Measurements from ENCODE around the gene AMZ1.

Gene AMZ1

GRCh38 chr7:2709553-2710285, 21.7 kb downstream of the AMZ1 start:
- Histone ChIP-seq H3K4me3 (ENCODE audit: low read length) (peak overlapping the region; percentile 71), H3K27me3 (replicated peaks; ENCODE audit: control insufficient read depth, insufficient read depth, low read length) (no peaks in the 10 kb centered on the region), H3K9ac (ENCODE audit: low read length) (peak overlapping the region; percentile 66), H3K4me1 (ENCODE audit: control insufficient read depth, insufficient read depth, low read length) (peaks cover 8% of the 10 kb centered on the region), H3K9me3 (ENCODE audit: control insufficient read depth, low read length) (no peaks in the 10 kb centered on the region), H3K36me3 (ENCODE audit: control insufficient read depth, insufficient read depth, low read length, severe bottlenecking) (no peaks in the 10 kb centered on the region)
- DNase-seq (ENCODE audit: low read depth), result peak; percentile 51

GRCh38 chr7:2710286-2710655, 22.3 kb downstream of the AMZ1 start:
- Histone ChIP-seq H3K27me3 (replicated peaks; ENCODE audit: control insufficient read depth, insufficient read depth, low read length) (no peaks in the 10 kb centered on the region), H3K4me1 (ENCODE audit: control insufficient read depth, insufficient read depth, low read length) (peaks cover 8% of the 10 kb centered on the region)
- no peak for DNase-seq (ENCODE audit: low read depth)

DNA sequence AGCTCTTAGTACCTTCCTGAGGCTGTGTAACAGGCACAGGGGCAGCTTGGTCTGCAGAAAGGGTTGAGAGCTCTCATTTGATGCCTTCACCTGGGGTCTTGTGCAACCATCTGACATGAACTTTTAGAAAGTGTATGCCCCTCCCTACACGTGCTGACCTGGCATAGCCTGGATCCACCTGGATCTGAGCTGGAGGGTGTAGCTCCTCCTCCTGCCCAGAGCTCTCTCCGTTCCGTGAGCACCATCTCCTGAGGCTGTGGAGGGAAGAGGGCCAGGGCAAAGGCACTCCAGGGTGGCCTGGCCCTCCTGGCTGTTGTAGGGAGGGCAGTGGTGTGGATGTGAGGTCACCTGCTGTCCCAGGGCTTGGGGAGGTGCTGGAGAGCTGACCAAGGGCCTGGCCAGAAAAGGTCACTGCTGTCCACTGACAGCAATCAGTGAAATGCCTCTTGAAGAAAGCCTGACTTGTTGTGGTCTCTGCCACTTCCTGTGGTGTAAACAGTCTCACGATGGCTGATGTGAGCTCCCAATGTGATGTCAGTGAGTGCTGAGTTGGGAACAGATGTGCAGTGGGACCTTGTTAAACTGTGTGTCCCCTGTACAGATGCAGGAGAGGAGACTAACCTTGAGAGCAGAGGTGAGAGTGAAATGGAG, 23.0 kb downstream of the AMZ1 start:
- Histone ChIP-seq H3K9ac (ENCODE audit: low read length) (no peak overlapping the region), H3K36me3 (ENCODE audit: control insufficient read depth, insufficient read depth, low read length, severe bottlenecking) (no peaks in the 10 kb centered on the region), H3K4me3 (ENCODE audit: low read length) (no peak overlapping the region), H3K9me3 (ENCODE audit: control insufficient read depth, low read length) (no peaks in the 10 kb centered on the region), H3K4me1 (ENCODE audit: control insufficient read depth, insufficient read depth, low read length) (peaks cover 8% of the 10 kb centered on the region), H3K27me3 (replicated peaks; ENCODE audit: control insufficient read depth, insufficient read depth, low read length) (no peaks in the 10 kb centered on the region)
- DNase-seq (ENCODE audit: low read depth), result no peak

More at GRCh38 chr7:2710286-2710655, 22.3 kb downstream of the AMZ1 start:
- peak overlapping the region; percentile 66 for H3K9ac ChIP-seq (ENCODE audit: low read length)
- no peaks in the 10 kb centered on the region for H3K36me3 ChIP-seq (ENCODE audit: control insufficient read depth, insufficient read depth, low read length, severe bottlenecking)
- no peaks in the 10 kb centered on the region for H3K9me3 ChIP-seq (ENCODE audit: control insufficient read depth, low read length)
- H3K4me3 ChIP-seq (ENCODE audit: low read length), result peak overlapping the region; percentile 71

GRCh38 chr7:2711895-2712675, 24.1 kb downstream of the AMZ1 start:
- no peak for DNase-seq (ENCODE audit: low read depth)
- no peak overlapping the region for H3K9ac ChIP-seq (ENCODE audit: low read length)
- H3K4me3 ChIP-seq (ENCODE audit: low read length), result no peak overlapping the region
- no peaks in the 10 kb centered on the region for H3K9me3 ChIP-seq (ENCODE audit: control insufficient read depth, low read length)
- no peaks in the 10 kb centered on the region for H3K27me3 ChIP-seq (replicated peaks; ENCODE audit: control insufficient read depth, insufficient read depth, low read length)
- H3K4me1 ChIP-seq (ENCODE audit: control insufficient read depth, insufficient read depth, low read length), result peaks cover 9% of the 10 kb centered on the region
- no peaks in the 10 kb centered on the region for H3K36me3 ChIP-seq (ENCODE audit: control insufficient read depth, insufficient read depth, low read length, severe bottlenecking)

GRCh38 chr7:2713370-2713769, 25.4 kb downstream of the AMZ1 start:
- Histone ChIP-seq H3K27me3 (replicated peaks; ENCODE audit: control insufficient read depth, insufficient read depth, low read length) (no peaks in the 10 kb centered on the region), H3K4me3 (ENCODE audit: low read length) (no peak overlapping the region), H3K9me3 (ENCODE audit: control insufficient read depth, low read length) (no peaks in the 10 kb centered on the region), H3K9ac (ENCODE audit: low read length) (no peak overlapping the region), H3K36me3 (ENCODE audit: control insufficient read depth, insufficient read depth, low read length, severe bottlenecking) (peaks cover 3% of the 10 kb centered on the region), H3K4me1 (ENCODE audit: control insufficient read depth, insufficient read depth, low read length) (peaks cover 16% of the 10 kb centered on the region)
- no peak for DNase-seq (ENCODE audit: low read depth)

DNA sequence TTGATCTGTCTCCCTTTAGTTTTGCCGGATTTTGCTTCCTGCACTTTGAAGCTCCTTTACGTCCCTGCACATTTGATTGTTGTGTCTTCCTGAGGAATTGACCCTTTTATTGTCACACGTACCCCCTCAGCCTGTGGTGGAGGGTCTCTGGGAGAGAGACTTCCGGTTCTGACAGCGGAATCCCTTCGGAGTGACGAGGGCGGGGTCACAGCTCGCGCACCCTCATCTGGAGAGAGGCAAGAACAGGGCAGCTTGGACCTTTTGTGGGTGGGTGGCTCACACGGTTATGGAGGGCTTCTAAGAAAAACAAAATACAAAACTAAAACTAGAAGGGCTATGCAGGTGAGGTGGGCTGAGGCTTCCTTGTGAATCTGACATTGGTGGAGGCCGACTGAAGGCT, 26.0 kb downstream of the AMZ1 start:
- H3K27me3 ChIP-seq (replicated peaks; ENCODE audit: control insufficient read depth, insufficient read depth, low read length), result no peaks in the 10 kb centered on the region
- no peak overlapping the region for H3K9ac ChIP-seq (ENCODE audit: low read length)
- no peak for DNase-seq (ENCODE audit: low read depth)
- H3K4me3 ChIP-seq (ENCODE audit: low read length), result no peak overlapping the region
- H3K4me1 ChIP-seq (ENCODE audit: control insufficient read depth, insufficient read depth, low read length), result peaks cover 16% of the 10 kb centered on the region
- peaks cover 9% of the 10 kb centered on the region for H3K36me3 ChIP-seq (ENCODE audit: control insufficient read depth, insufficient read depth, low read length, severe bottlenecking)
- H3K9me3 ChIP-seq (ENCODE audit: control insufficient read depth, low read length), result no peaks in the 10 kb centered on the region

DNA sequence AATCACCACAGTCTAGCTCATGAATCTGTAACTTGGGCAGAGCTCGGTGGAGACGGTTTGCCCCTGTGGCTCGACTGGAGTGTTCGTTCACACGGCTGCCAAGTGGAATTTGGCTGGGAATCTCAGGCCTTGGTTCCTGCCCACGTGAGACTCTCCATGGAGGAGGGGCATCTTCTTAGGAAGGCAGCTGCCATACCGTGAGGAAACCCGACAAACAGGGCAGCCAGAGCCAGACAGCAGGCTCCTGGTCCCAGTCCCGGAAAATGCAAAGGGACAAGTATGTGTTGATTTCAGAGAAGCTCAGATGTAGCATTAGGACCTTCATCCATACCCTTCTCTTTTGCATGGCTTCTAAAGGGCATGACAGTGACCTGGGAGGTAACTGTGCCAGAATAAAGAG, 26.6 kb downstream of the AMZ1 start:
- no peak for DNase-seq (ENCODE audit: low read depth)
- H3K9me3 ChIP-seq (ENCODE audit: control insufficient read depth, low read length), result no peaks in the 10 kb centered on the region
- peaks cover 16% of the 10 kb centered on the region for H3K4me1 ChIP-seq (ENCODE audit: control insufficient read depth, insufficient read depth, low read length)
- no peak overlapping the region for H3K9ac ChIP-seq (ENCODE audit: low read length)
- H3K27me3 ChIP-seq (replicated peaks; ENCODE audit: control insufficient read depth, insufficient read depth, low read length), result no peaks in the 10 kb centered on the region
- H3K36me3 ChIP-seq (ENCODE audit: control insufficient read depth, insufficient read depth, low read length, severe bottlenecking), result peaks cover 13% of the 10 kb centered on the region
- no peak overlapping the region for H3K4me3 ChIP-seq (ENCODE audit: low read length)

DNA sequence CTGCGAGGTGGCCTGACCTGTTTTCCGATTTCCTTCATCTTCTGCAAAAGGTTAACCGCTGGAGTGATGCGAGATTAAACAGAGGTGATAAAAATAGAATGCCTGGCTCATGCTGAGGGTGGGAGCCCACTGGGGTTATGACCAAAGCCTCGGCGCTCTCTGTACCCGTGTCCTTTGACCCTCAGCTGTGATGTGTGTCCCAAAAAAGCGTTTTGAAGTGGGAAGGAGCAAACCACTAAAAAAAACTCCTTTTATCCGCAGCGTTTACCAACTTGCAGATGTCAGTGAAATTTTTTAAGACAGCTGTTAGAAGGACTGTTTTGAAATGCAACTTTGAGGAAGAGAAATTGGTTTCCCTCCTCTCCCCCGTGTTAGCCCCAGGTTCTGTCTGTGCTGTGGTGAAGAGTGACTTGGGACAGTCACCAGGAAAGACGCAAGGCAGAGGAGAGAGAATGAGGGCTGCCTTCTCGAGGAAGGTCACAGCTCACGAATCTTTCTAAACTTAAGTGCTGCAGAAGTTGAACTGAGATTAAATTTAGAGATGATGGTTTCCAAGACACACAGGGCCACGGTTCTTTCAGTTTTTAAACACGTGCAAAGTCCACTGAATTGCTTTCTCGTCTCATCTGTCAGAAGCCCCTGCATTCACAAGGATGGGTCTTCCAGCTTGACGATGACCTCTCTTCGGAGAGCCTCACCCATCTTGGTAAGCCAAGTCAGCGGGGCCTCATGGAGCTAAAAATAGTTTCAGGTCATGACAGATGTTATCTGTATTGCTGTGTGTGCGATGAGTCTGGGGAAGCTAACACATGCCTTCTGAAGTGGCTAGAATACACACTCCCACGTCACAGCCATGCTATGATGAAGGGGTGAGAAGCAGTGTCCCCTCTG, 27.6 kb downstream of the AMZ1 start:
- H3K4me3 ChIP-seq (ENCODE audit: low read length), result no peak overlapping the region
- H3K9ac ChIP-seq (ENCODE audit: low read length), result no peak overlapping the region
- H3K27me3 ChIP-seq (replicated peaks; ENCODE audit: control insufficient read depth, insufficient read depth, low read length), result no peaks in the 10 kb centered on the region
- DNase-seq (ENCODE audit: low read depth), result no peak
- H3K9me3 ChIP-seq (ENCODE audit: control insufficient read depth, low read length), result no peaks in the 10 kb centered on the region
- peaks cover 9% of the 10 kb centered on the region for H3K4me1 ChIP-seq (ENCODE audit: control insufficient read depth, insufficient read depth, low read length)
- H3K36me3 ChIP-seq (ENCODE audit: control insufficient read depth, insufficient read depth, low read length, severe bottlenecking), result peaks cover 18% of the 10 kb centered on the region

GRCh38 chr7:2716488-2716887, 28.5 kb downstream of the AMZ1 start:
- H3K4me3 ChIP-seq (ENCODE audit: low read length), result no peak overlapping the region

GRCh38 chr7:2716906-2717292, 28.9 kb downstream of the AMZ1 start:
- no peaks in the 10 kb centered on the region for H3K9me3 ChIP-seq (ENCODE audit: control insufficient read depth, low read length)
- no peak for DNase-seq (ENCODE audit: low read depth)
- H3K4me3 ChIP-seq (ENCODE audit: low read length), result no peak overlapping the region
- H3K4me1 ChIP-seq (ENCODE audit: control insufficient read depth, insufficient read depth, low read length), result peaks cover 9% of the 10 kb centered on the region
- peaks cover 28% of the 10 kb centered on the region for H3K36me3 ChIP-seq (ENCODE audit: control insufficient read depth, insufficient read depth, low read length, severe bottlenecking)
- no peaks in the 10 kb centered on the region for H3K27me3 ChIP-seq (replicated peaks; ENCODE audit: control insufficient read depth, insufficient read depth, low read length)
- H3K9ac ChIP-seq (ENCODE audit: low read length), result no peak overlapping the region

More at GRCh38 chr7:2716488-2716887, 28.5 kb downstream of the AMZ1 start:
- H3K36me3 ChIP-seq (ENCODE audit: control insufficient read depth, insufficient read depth, low read length, severe bottlenecking), result peaks cover 24% of the 10 kb centered on the region
- H3K4me1 ChIP-seq (ENCODE audit: control insufficient read depth, insufficient read depth, low read length), result peaks cover 9% of the 10 kb centered on the region
- DNase-seq (ENCODE audit: low read depth), result no peak
- no peak overlapping the region for H3K9ac ChIP-seq (ENCODE audit: low read length)
- no peaks in the 10 kb centered on the region for H3K27me3 ChIP-seq (replicated peaks; ENCODE audit: control insufficient read depth, insufficient read depth, low read length)
- no peaks in the 10 kb centered on the region for H3K9me3 ChIP-seq (ENCODE audit: control insufficient read depth, low read length)

Measured in adipocyte (in vitro differentiated cells).